Measurements from ENCODE around the gene TPPP.

- TF ChIP-seq, protein P1, sequence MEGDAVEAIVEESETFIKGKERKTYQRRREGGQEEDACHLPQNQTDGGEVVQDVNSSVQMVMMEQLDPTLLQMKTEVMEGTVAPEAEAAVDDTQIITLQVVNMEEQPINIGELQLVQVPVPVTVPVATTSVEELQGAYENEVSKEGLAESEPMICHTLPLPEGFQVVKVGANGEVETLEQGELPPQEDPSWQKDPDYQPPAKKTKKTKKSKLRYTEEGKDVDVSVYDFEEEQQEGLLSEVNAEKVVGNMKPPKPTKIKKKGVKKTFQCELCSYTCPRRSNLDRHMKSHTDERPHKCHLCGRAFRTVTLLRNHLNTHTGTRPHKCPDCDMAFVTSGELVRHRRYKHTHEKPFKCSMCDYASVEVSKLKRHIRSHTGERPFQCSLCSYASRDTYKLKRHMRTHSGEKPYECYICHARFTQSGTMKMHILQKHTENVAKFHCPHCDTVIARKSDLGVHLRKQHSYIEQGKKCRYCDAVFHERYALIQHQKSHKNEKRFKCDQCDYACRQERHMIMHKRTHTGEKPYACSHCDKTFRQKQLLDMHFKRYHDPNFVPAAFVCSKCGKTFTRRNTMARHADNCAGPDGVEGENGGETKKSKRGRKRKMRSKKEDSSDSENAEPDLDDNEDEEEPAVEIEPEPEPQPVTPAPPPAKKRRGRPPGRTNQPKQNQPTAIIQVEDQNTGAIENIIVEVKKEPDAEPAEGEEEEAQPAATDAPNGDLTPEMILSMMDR (IDR thresholded peaks at IDR 0.05; ENCODE audit: insufficient read depth, low read depth, low read length), result no peak
- no peak for TF ChIP-seq EZH2 (IDR thresholded peaks at IDR 0.05; ENCODE audit: insufficient read depth, low read length)
These were observed 54.0 kb downstream of the TPPP start for GRCh38 chr5:639253-639530.

Measured in astrocyte (in vitro differentiated cells and primary cell).